ENCODE data around the gene SLC49A4. TPM values are rescaled to one million over a fixed set of nuclear protein-coding genes. Genes with fewer than 3 reads are reported as not detected.

The SLC49A4 gene
- polyA plus RNA-seq, 1 experiment, result 8.4 TPM

DNA sequence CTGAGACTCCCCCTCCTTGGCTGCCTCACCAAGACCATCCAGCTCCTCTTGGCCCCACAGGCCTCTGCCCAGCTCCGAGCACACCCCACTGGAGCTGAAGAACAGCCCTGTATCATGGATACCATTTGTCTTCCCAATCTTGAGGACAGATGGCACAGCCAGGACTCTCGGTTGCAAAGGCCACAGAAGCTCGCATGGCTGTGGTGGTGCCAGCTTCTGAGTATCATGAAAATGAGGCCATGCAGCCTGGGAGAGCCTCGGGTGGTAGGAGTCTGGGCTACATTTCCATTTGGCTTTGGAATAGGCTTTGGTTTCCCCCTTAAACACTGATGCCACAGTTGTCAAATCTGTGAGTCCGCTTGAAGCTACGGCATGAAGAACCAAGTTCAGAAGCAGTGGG, 126.1 kb downstream of the SLC49A4 start:
- Histone ChIP-seq H3K4me3 (ENCODE audit: low read depth, low read length) (no peak overlapping the region), H3K36me3 (ENCODE audit: control insufficient read depth, insufficient read depth, low read length) (no peaks in the 10 kb centered on the region), H3K27me3 (ENCODE audit: control insufficient read depth, insufficient read depth, low read length) (peaks cover 46% of the 10 kb centered on the region)
- DNase-seq (ENCODE audit: low read depth), result no peak
- TF ChIP-seq, protein P1, sequence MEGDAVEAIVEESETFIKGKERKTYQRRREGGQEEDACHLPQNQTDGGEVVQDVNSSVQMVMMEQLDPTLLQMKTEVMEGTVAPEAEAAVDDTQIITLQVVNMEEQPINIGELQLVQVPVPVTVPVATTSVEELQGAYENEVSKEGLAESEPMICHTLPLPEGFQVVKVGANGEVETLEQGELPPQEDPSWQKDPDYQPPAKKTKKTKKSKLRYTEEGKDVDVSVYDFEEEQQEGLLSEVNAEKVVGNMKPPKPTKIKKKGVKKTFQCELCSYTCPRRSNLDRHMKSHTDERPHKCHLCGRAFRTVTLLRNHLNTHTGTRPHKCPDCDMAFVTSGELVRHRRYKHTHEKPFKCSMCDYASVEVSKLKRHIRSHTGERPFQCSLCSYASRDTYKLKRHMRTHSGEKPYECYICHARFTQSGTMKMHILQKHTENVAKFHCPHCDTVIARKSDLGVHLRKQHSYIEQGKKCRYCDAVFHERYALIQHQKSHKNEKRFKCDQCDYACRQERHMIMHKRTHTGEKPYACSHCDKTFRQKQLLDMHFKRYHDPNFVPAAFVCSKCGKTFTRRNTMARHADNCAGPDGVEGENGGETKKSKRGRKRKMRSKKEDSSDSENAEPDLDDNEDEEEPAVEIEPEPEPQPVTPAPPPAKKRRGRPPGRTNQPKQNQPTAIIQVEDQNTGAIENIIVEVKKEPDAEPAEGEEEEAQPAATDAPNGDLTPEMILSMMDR (IDR thresholded peaks at IDR 0.05; ENCODE audit: insufficient read depth, low read depth, low read length), result no peak
- CTCF ChIA-PET, result interaction anchor here (0.6 to 0.9 kb wide), 2 partner anchors 9 to 1374 kb away, joined by 3 read pairs; no protein-coding TSS in a partner anchor
- POLR2A ChIA-PET, result no interaction called here

- DNase-seq (ENCODE audit: low read depth), result no peak
- no peak overlapping the region for H3K4me3 ChIP-seq (ENCODE audit: low read depth, low read length)
- peaks cover 44% of the 10 kb centered on the region for H3K27me3 ChIP-seq (ENCODE audit: control insufficient read depth, insufficient read depth, low read length)
- TF ChIP-seq, protein P1 (IDR thresholded peaks at IDR 0.05; ENCODE audit: insufficient read depth, low read depth, low read length), result no peak
- no peaks in the 10 kb centered on the region for H3K36me3 ChIP-seq (ENCODE audit: control insufficient read depth, insufficient read depth, low read length)
- ChIA-PET POLR2A (no interaction called here), CTCF (interaction anchor here (0.9 to 1.0 kb wide), 2 partner anchors 8 to 21 kb away, joined by 3 read pairs; no protein-coding TSS in a partner anchor)
Measured at GRCh38 chr3:122921791-122922651, 127.2 kb downstream of the SLC49A4 start.

GRCh38 chr3:122923611-122924010, 128.7 kb downstream of the SLC49A4 start:
- no peaks in the 10 kb centered on the region for H3K36me3 ChIP-seq (ENCODE audit: control insufficient read depth, insufficient read depth, low read length)
- no peak for DNase-seq (ENCODE audit: low read depth)
- H3K4me3 ChIP-seq (ENCODE audit: low read depth, low read length), result no peak overlapping the region
- ChIA-PET POLR2A (no interaction called here), CTCF (no interaction called here)
- H3K27me3 ChIP-seq (ENCODE audit: control insufficient read depth, insufficient read depth, low read length), result peaks cover 46% of the 10 kb centered on the region
- TF ChIP-seq, protein P1 (IDR thresholded peaks at IDR 0.05; ENCODE audit: insufficient read depth, low read depth, low read length), result no peak

DNA sequence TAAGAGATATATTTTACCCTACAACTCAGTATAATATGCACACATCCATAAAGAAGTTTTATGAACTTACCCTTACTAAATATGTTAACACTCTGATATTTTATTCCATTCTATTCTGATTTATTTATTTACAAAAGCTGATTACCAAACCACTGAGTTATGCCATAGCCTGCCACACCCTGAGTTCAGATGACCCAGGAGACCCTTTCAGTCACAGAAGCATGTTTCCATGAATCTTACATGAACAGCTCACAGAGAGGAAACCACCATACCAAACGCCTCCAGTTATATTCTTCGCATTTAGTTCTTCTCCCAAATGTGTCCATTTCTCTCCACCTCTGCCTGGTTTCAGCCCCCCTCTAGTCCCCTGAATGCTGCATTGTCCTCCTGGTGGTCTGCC, 129.2 kb downstream of the SLC49A4 start:
- DNase-seq (ENCODE audit: low read depth), result no peak
- no peaks in the 10 kb centered on the region for H3K36me3 ChIP-seq (ENCODE audit: control insufficient read depth, insufficient read depth, low read length)
- TF ChIP-seq, protein P1 (IDR thresholded peaks at IDR 0.05; ENCODE audit: insufficient read depth, low read depth, low read length), result no peak
- H3K27me3 ChIP-seq (ENCODE audit: control insufficient read depth, insufficient read depth, low read length), result peaks cover 49% of the 10 kb centered on the region
- H3K4me3 ChIP-seq (ENCODE audit: low read depth, low read length), result no peak overlapping the region
- ChIA-PET CTCF (no interaction called here), POLR2A (no interaction called here)

DNA sequence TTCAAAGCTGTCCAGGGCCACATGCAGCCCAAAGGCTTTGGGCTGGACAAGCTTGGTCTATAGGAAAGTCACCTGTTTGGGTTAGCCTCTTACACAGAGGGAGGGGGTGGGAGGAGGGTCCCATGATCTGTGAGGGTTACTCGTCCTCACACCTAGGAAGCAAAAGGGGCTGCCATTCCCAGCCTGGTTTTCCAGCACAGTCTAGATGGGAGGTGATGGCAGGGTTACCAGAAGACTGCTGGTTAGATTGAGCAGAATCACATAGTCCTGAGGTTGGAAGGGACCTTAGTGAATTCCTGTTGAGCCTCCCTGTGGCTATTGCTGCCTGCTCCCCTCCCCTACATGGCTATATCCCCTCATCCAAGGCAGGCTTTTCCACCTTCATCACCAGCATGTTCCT, 130.9 kb downstream of the SLC49A4 start:
- POLR2A ChIA-PET, result no interaction called here
- DNase-seq (ENCODE audit: low read depth), result no peak
- CTCF ChIA-PET, result no interaction called here
- H3K36me3 ChIP-seq (ENCODE audit: control insufficient read depth, insufficient read depth, low read length), result no peaks in the 10 kb centered on the region
- TF ChIP-seq, protein P1 (IDR thresholded peaks at IDR 0.05; ENCODE audit: insufficient read depth, low read depth, low read length), result no peak
- H3K4me3 ChIP-seq (ENCODE audit: low read depth, low read length), result no peak overlapping the region
- peaks cover 53% of the 10 kb centered on the region for H3K27me3 ChIP-seq (ENCODE audit: control insufficient read depth, insufficient read depth, low read length)
